Fibroblast of skin of left quadriceps (primary cell): ENCODE measurements around the gene SLC25A43.
"Not testable (repeated sequence)": the region's sequence is repeated elsewhere in the genome, so short reads cannot be mapped to it uniquely, and the experiment has no call there.

ENCODE experiments used
- DNase-seq, 2 experiments: peaks; one replicate each; pipeline ENCODE4 v3.0.0-alpha.2; 2013; ENCODE audit warnings: low read depth in 2 of 2

The SLC25A43 gene

GRCh38 chrX:119398974-119399771, at the start of gene SLC25A43:
Gene SLC25A43, plus strand, starts transcription at chrX:119399336. Its CDS starts 68 bp downstream, at chrX:119399404.
- no peak for DNase-seq

- no peak for DNase-seq
Observed at GRCh38 chrX:119359618-119360382, 39.3 kb upstream of the SLC25A43 start.

GRCh38 chrX:119361451-119361850, 37.7 kb upstream of the SLC25A43 start:
- not testable (repeated sequence) for DNase-seq

- not testable (repeated sequence) for DNase-seq
Observed at GRCh38 chrX:119362074-119362473, 37.1 kb upstream of the SLC25A43 start.

- DNase-seq, result no peak
Observed at GRCh38 chrX:119363391-119363790, 35.7 kb upstream of the SLC25A43 start.

GRCh38 chrX:119371861-119372260, 27.3 kb upstream of the SLC25A43 start:
- not testable (repeated sequence) for DNase-seq

GRCh38 chrX:119374736-119375135, 24.4 kb upstream of the SLC25A43 start:
- no peak for DNase-seq

GRCh38 chrX:119375561-119375960, 23.6 kb upstream of the SLC25A43 start:
- DNase-seq, result peak in 1 of 2 experiments; percentile 3

- no peak for DNase-seq
Observed at GRCh38 chrX:119376312-119376711, 22.8 kb upstream of the SLC25A43 start.

- DNase-seq, result no peak
Observed at GRCh38 chrX:119381349-119381944, 17.7 kb upstream of the SLC25A43 start.

- DNase-seq, result no peak
Observed at GRCh38 chrX:119382606-119383005, 16.5 kb upstream of the SLC25A43 start.

GRCh38 chrX:119386685-119387084, 12.5 kb upstream of the SLC25A43 start:
- not testable (repeated sequence) for DNase-seq

GRCh38 chrX:119387426-119387825, 11.7 kb upstream of the SLC25A43 start:
- DNase-seq, result not testable (repeated sequence)

GRCh38 chrX:119389214-119389613, 9.9 kb upstream of the SLC25A43 start:
- DNase-seq, result no peak

- DNase-seq, result no peak
Observed at GRCh38 chrX:119389871-119390501, 9.2 kb upstream of the SLC25A43 start.

GRCh38 chrX:119391279-119391678, 7.9 kb upstream of the SLC25A43 start:
- no peak for DNase-seq

GRCh38 chrX:119393144-119393543, 6.0 kb upstream of the SLC25A43 start:
- no peak for DNase-seq

- DNase-seq, result no peak
Observed at GRCh38 chrX:119398587-119398973, 556 bp upstream of the SLC25A43 start.

- no peak for DNase-seq
Observed at GRCh38 chrX:119399772-119400101, 601 bp downstream of the SLC25A43 start.

- no peak for DNase-seq
Observed at GRCh38 chrX:119401569-119401968, 2.4 kb downstream of the SLC25A43 start.

GRCh38 chrX:119402588-119402987, 3.5 kb downstream of the SLC25A43 start:
- DNase-seq, result no peak

- DNase-seq, result no peak
Observed at GRCh38 chrX:119406776-119407175, 7.6 kb downstream of the SLC25A43 start.
